H9 (cell line): ENCODE measurements around the gene UBE2U. TPM values are rescaled to one million over a fixed set of nuclear protein-coding genes. Genes with fewer than 3 reads are reported as not detected.

Experiments used
- DNase-seq: peaks from one replicate; pipeline ENCODE4 v3.0.0-alpha.2; 2017
- H2AFZ ChIP-seq: one replicate; pipeline ENCODE4 v1.6.1; 2013; ENCODE audit warnings: mild to moderate bottlenecking, low read length, control low read depth, moderate library complexity
- H2AK5ac ChIP-seq: 2 replicates; pipeline ENCODE4 v1.6.1; 2013; ENCODE audit warnings: low read length, control low read depth, mixed read lengths; ENCODE audit not compliant: insufficient read length
- H2BK120ac ChIP-seq: one replicate; pipeline ENCODE4 v1.6.1; 2013; ENCODE audit warnings: low read depth, mild to moderate bottlenecking, low read length, control low read depth, inconsistent platforms; ENCODE audit not compliant: poor library complexity, severe bottlenecking
- H2BK12ac ChIP-seq: 2 replicates; pipeline ENCODE4 v1.6.1; 2013; ENCODE audit warnings: low read length, control low read depth, mixed read lengths, low read depth; ENCODE audit not compliant: insufficient read length
- H2BK15ac ChIP-seq: 2 replicates; pipeline ENCODE4 v1.6.1; 2013; ENCODE audit warnings: low read depth, low read length, control low read depth
- H2BK20ac ChIP-seq: one replicate; pipeline ENCODE4 v1.6.1; 2013; ENCODE audit warnings: low read depth, mild to moderate bottlenecking, low read length, control low read depth, inconsistent platforms; ENCODE audit not compliant: poor library complexity, severe bottlenecking
- H2BK5ac ChIP-seq: 2 replicates; pipeline ENCODE4 v1.6.1; 2013; ENCODE audit warnings: low read length, control low read depth, mixed read lengths; ENCODE audit not compliant: insufficient read length
- H3K14ac ChIP-seq: 2 replicates; pipeline ENCODE4 v1.6.1; 2013; ENCODE audit warnings: low read length, control low read depth; ENCODE audit not compliant: insufficient read depth
- H3K18ac ChIP-seq: 2 replicates; pipeline ENCODE4 v1.6.1; 2013; ENCODE audit warnings: low read depth, mild to moderate bottlenecking, mixed read lengths, low read length, control low read depth; ENCODE audit not compliant: insufficient read length
- H3K23ac ChIP-seq: 2 replicates; pipeline ENCODE4 v1.6.1; 2013; ENCODE audit warnings: low read length, control low read depth, mixed read lengths, low read depth; ENCODE audit not compliant: insufficient read length
- H3K23me2 ChIP-seq: 2 replicates; pipeline ENCODE4 v1.6.1; 2013; ENCODE audit warnings: low read depth, mild to moderate bottlenecking, mixed read lengths, low read length, control low read depth; ENCODE audit not compliant: insufficient read length, poor library complexity, severe bottlenecking
- H3K27ac ChIP-seq: 2 replicates; pipeline ENCODE4 v1.5.1; 2013; ENCODE audit warnings: low read length, control low read depth, mixed read lengths, low read depth; ENCODE audit not compliant: insufficient read length
- H3K27me3 ChIP-seq: 2 replicates; pipeline ENCODE4 v1.6.1; 2013; ENCODE audit warnings: low read length, control low read depth, inconsistent platforms; ENCODE audit not compliant: insufficient read depth
- H3K4ac ChIP-seq: 2 replicates; pipeline ENCODE4 v1.6.1; 2013; ENCODE audit warnings: low read depth, mild to moderate bottlenecking, control low read depth, inconsistent platforms, low read length, moderate library complexity
- H3K4me1 ChIP-seq: 2 replicates; pipeline ENCODE4 v1.6.1; 2013; ENCODE audit warnings: low read length, control low read depth, inconsistent platforms; ENCODE audit not compliant: insufficient read depth
- H3K4me2 ChIP-seq: 2 replicates; pipeline ENCODE4 v1.6.1; 2013; ENCODE audit warnings: low read length, control low read depth, mixed read lengths; ENCODE audit not compliant: insufficient read length, insufficient read depth
- H3K56ac ChIP-seq: 2 replicates; pipeline ENCODE4 v1.6.1; 2013; ENCODE audit warnings: low read depth, mild to moderate bottlenecking, mixed read lengths, low read length, control low read depth; ENCODE audit not compliant: insufficient read length
- H3K79me1 ChIP-seq: 2 replicates; pipeline ENCODE4 v1.6.1; 2013; ENCODE audit warnings: low read depth, mild to moderate bottlenecking, moderate library complexity, low read length, control low read depth, inconsistent platforms; ENCODE audit not compliant: insufficient read depth, poor library complexity, severe bottlenecking
- H3K79me2 ChIP-seq: 2 replicates; pipeline ENCODE4 v1.6.1; 2013; ENCODE audit warnings: low read length, control low read depth, inconsistent platforms; ENCODE audit not compliant: insufficient read depth
- H3K9ac ChIP-seq: 2 replicates; pipeline ENCODE4 v1.6.1; 2013; ENCODE audit warnings: low read length, control low read depth, mixed read lengths; ENCODE audit not compliant: insufficient read length; ENCODE audit errors: extremely low read depth
- H3K9me3 ChIP-seq: one replicate; pipeline ENCODE4 v1.6.1; 2013; ENCODE audit warnings: low read depth, low read length, inconsistent platforms; ENCODE audit not compliant: control insufficient read depth
- H3T11ph ChIP-seq: one replicate; pipeline ENCODE4 v1.6.1; 2013; ENCODE audit warnings: mild to moderate bottlenecking, low read length, control low read depth, inconsistent platforms
- H4K20me1 ChIP-seq: one replicate; pipeline ENCODE4 v1.6.1; 2013; ENCODE audit not compliant: control insufficient read depth, insufficient read length, insufficient read depth
- H4K5ac ChIP-seq: 2 replicates; pipeline ENCODE4 v1.6.1; 2013; ENCODE audit warnings: low read depth, mild to moderate bottlenecking, mixed read lengths, low read length, control low read depth; ENCODE audit not compliant: insufficient read length
- H4K8ac ChIP-seq: replicated peaks from 2 replicates; pipeline ENCODE4 v1.6.1; 2013; ENCODE audit warnings: low read length, control low read depth, mixed read lengths, low read depth; ENCODE audit not compliant: insufficient read length
- H4K91ac ChIP-seq: 2 replicates; pipeline ENCODE4 v1.6.1; 2013; ENCODE audit warnings: low read depth, mild to moderate bottlenecking, moderate library complexity, mixed read lengths, low read length, control low read depth; ENCODE audit not compliant: insufficient read length
- H3K27ac Mint-ChIP-seq, 3 experiments: 2 replicates in 2 of 3; 3 replicates in 1 of 3; pipeline ENCODE4 v1.8.0; 2020 to 2021; ENCODE audit warnings: mixed read lengths in 3 of 3, mild to moderate bottlenecking in 1 of 3, moderate library complexity in 1 of 3
- H3K27me3 Mint-ChIP-seq: 2 replicates; pipeline ENCODE4 v1.8.0; 2021; ENCODE audit warnings: low read depth, mild to moderate bottlenecking, moderate library complexity, mixed read lengths
- H3K36me3 Mint-ChIP-seq, 3 experiments: 2 replicates in 2 of 3; 3 replicates in 1 of 3; pipeline ENCODE4 v1.8.0; 2020 to 2021; ENCODE audit warnings: low read depth in 3 of 3, mixed read lengths in 3 of 3; ENCODE audit not compliant: insufficient read depth in 1 of 3
- H3K4me1 Mint-ChIP-seq, 2 experiments: 2 replicates each; pipeline ENCODE4 v1.8.0; 2020; ENCODE audit warnings: mixed read lengths in 2 of 2
- H3K4me3 Mint-ChIP-seq, 2 experiments: 2 replicates in 1 of 2; 3 replicates in 1 of 2; pipeline ENCODE4 v1.8.0; 2020 to 2021; ENCODE audit warnings: mild to moderate bottlenecking in 2 of 2, mixed read lengths in 2 of 2, moderate library complexity in 1 of 2
- H3K9me3 Mint-ChIP-seq, 2 experiments: 2 replicates in 1 of 2; 3 replicates in 1 of 2; pipeline ENCODE4 v1.8.0; 2020; ENCODE audit warnings: mild to moderate bottlenecking in 2 of 2, mixed read lengths in 2 of 2, moderate library complexity in 1 of 2
- CTCF ChIP-seq: fragments of 200-600 bp; sonication (generic); conservative IDR thresholded peaks from 3 replicates; pipeline ENCODE4 v1.8.0; 2021; ENCODE audit warnings: antibody characterized with exemption, mild to moderate bottlenecking
- total RNA-seq: library from RNA; stranded (reverse); gene quantifications from 2 replicates; pipeline ENCODE4 v1.2.1, GENCODE V29; 2021

Gene UBE2U
- total RNA-seq, 1 experiment from 2014 or later = not detected

GRCh38 chr1:64175639-64176038, 27.8 kb upstream of the UBE2U start:
- Histone ChIP-seq H3K23ac (no peak overlapping the region), H4K91ac (no peak overlapping the region), H3K9ac (no peak overlapping the region), H2BK5ac (no peak overlapping the region), H3T11ph (no peak overlapping the region), H3K18ac (no peak overlapping the region), H4K8ac (no peak overlapping the region), H3K4ac (no peak overlapping the region), H2AK5ac (no peak overlapping the region), H3K79me2 (no peaks in the 10 kb centered on the region), H3K27ac (no peak overlapping the region), H2BK15ac (no peak overlapping the region), H3K14ac (no peak overlapping the region), H3K9me3 (no peaks in the 10 kb centered on the region), H2BK20ac (no peak overlapping the region), H4K20me1 (no peaks in the 10 kb centered on the region), H3K4me2 (no peak overlapping the region), H2BK120ac (no peak overlapping the region), H3K56ac (no peak overlapping the region), H4K5ac (no peak overlapping the region), H2AFZ (no peak overlapping the region), H2BK12ac (no peak overlapping the region), H3K4me1 (peaks cover 9% of the 10 kb centered on the region), H3K23me2 (peaks cover 3% of the 10 kb centered on the region), H3K27me3 (no peaks in the 10 kb centered on the region), H3K79me1 (no peaks in the 10 kb centered on the region)
- Mint-ChIP-seq H3K4me1 (peaks cover 21 to 32% of the 10 kb centered on the region in 2 experiments), H3K36me3 (peaks cover 30 to 44% (median 34%) of the 10 kb centered on the region in 3 experiments), H3K9me3 (peaks cover 0 to 2% of the 10 kb centered on the region in 2 experiments; a peak in 1 of 5 replicates), H3K27ac (no peak overlapping the region), H3K27me3 (no peaks in the 10 kb centered on the region), H3K4me3 (no peak overlapping the region)
- DNase-seq = no peak
- no peak for TF ChIP-seq CTCF
